ENCODE data around the gene HOXA4.

Gene HOXA4

GRCh38 chr7:27146491-27147198, 16.1 kb upstream of the HOXA4 start:
- no peak overlapping the region for H3K4me3 ChIP-seq (ENCODE audit: low read length)

GRCh38 chr7:27145914-27146412, 15.4 kb upstream of the HOXA4 start:
- DNase-seq (ENCODE audit: low read depth), result no peak
- TF ChIP-seq CTCF (conservative IDR thresholded peaks at IDR 0.05; ENCODE audit: low read length), result no peak
- H3K4me3 ChIP-seq (ENCODE audit: low read length), result no peak overlapping the region

More at GRCh38 chr7:27146491-27147198, 16.1 kb upstream of the HOXA4 start:
- no peak for DNase-seq (ENCODE audit: low read depth)
- no peak for TF ChIP-seq CTCF (conservative IDR thresholded peaks at IDR 0.05; ENCODE audit: low read length)

DNA sequence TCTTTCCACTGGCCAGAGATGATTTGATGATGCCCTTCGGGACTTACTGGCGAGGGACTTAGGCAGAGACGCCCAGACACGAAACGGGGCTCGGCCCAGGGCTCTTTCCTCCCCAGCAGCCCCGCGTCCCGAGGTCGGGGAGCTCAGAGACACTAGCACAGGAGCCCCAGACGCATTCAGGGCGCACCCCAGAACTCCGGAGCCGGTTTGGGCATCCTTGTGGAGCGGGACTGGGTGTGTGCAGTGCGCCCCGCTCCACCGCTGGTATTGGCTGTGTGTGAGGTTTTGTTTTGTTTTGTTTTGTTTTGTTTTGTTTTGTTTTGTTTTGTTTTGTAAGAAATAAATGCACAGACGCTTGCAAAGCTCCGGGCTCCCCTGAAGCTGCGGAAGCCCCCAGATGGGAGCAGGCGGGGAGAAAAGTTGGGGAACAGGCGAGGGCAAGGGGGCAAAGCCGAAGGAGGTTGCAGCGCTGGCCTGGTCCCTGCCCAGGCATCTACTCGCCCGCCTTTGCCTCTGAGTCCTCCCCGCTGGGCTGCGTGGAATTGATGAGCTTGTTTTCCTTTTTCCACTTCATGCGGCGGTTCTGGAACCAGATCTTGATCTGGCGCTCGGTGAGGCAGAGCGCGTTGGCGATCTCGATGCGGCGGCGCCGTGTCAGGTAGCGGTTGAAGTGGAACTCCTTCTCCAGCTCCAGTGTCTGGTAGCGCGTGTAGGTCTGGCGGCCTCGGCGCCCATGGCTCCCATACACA, 14.8 kb upstream of the HOXA4 start:
- no peak for TF ChIP-seq CTCF (conservative IDR thresholded peaks at IDR 0.05; ENCODE audit: low read length)
- no peak overlapping the region for H3K4me3 ChIP-seq (ENCODE audit: low read length)
- DNase-seq (ENCODE audit: low read depth), result no peak

GRCh38 chr7:27144781-27145164, 14.2 kb upstream of the HOXA4 start:
- TF ChIP-seq CTCF (conservative IDR thresholded peaks at IDR 0.05; ENCODE audit: low read length), result no peak
- no peak overlapping the region for H3K4me3 ChIP-seq (ENCODE audit: low read length)
- no peak for DNase-seq (ENCODE audit: low read depth)

GRCh38 chr7:27143950-27144780, 13.6 kb upstream of the HOXA4 start:
- H3K4me3 ChIP-seq (ENCODE audit: low read length), result no peak overlapping the region
- no peak for DNase-seq (ENCODE audit: low read depth)
- no peak for TF ChIP-seq CTCF (conservative IDR thresholded peaks at IDR 0.05; ENCODE audit: low read length)

- peak; percentile 45 for TF ChIP-seq CTCF (conservative IDR thresholded peaks at IDR 0.05; ENCODE audit: low read length)
- H3K4me3 ChIP-seq (ENCODE audit: low read length), result peak within 1 kb of the TSS; percentile 56
- peak; percentile 85 for DNase-seq (ENCODE audit: low read depth)
These were observed 12.7 kb upstream of the HOXA4 start, which contains the start of gene HOXA5 for GRCh38 chr7:27143023-27143949. TSS of gene HOXA5 (minus strand) at chr7:27143681. CDS start at chr7:27143607, 74 bp downstream.
